SW480 (cell line): ENCODE measurements around the gene CACNA2D3.
"Not testable (repeated sequence)": the region's sequence is repeated elsewhere in the genome, so short reads cannot be mapped to it uniquely, and the experiment has no call there.

Experiments used
- DNase-seq: peaks from one replicate; pipeline ENCODE4 v3.0.0-alpha.2; 2016; ENCODE audit warnings: low spot score

The CACNA2D3 gene

GRCh38 chr3:54122324-54123002 is at the start of gene CACNA2D3:
CACNA2D3 (plus strand) TSS chr3:54122552.
- DNase-seq: peak; percentile 32

- no peak for DNase-seq
Measured at GRCh38 chr3:54073386-54073785, 49.0 kb upstream of the CACNA2D3 start.

GRCh38 chr3:54079314-54079713 is 43.0 kb upstream of the CACNA2D3 start:
- no peak for DNase-seq

- DNase-seq: no peak
Measured at GRCh38 chr3:54079730-54080325, 42.5 kb upstream of the CACNA2D3 start.

- no peak for DNase-seq
Measured at GRCh38 chr3:54083921-54084320, 38.4 kb upstream of the CACNA2D3 start.

GRCh38 chr3:54085936-54086335 is 36.4 kb upstream of the CACNA2D3 start:
- DNase-seq: no peak

GRCh38 chr3:54086652-54087405 is 35.5 kb upstream of the CACNA2D3 start:
- no peak for DNase-seq

- no peak for DNase-seq
Measured at GRCh38 chr3:54087581-54088410, 34.6 kb upstream of the CACNA2D3 start.

- DNase-seq: no peak
Measured at GRCh38 chr3:54093491-54094248, 28.7 kb upstream of the CACNA2D3 start.

- DNase-seq: no peak
Measured at GRCh38 chr3:54094926-54095325, 27.4 kb upstream of the CACNA2D3 start.

GRCh38 chr3:54099381-54099780 is 23.0 kb upstream of the CACNA2D3 start:
- DNase-seq: no peak

GRCh38 chr3:54104084-54104483 is 18.3 kb upstream of the CACNA2D3 start:
- no peak for DNase-seq

GRCh38 chr3:54116129-54116528 is 6.2 kb upstream of the CACNA2D3 start:
- DNase-seq: not testable (repeated sequence)

GRCh38 chr3:54120657-54121413 is 1.5 kb upstream of the CACNA2D3 start:
- DNase-seq: peak; percentile 39

GRCh38 chr3:54121414-54122323 is 683 bp upstream of the CACNA2D3 start:
- peak; percentile 24 for DNase-seq

GRCh38 chr3:54123003-54123775 is 837 bp downstream of the CACNA2D3 start:
- no peak for DNase-seq

GRCh38 chr3:54123776-54124196 is 1.4 kb downstream of the CACNA2D3 start:
- no peak for DNase-seq

- DNase-seq: no peak
Measured at GRCh38 chr3:54125300-54125699, 2.9 kb downstream of the CACNA2D3 start.

GRCh38 chr3:54126551-54126950 is 4.2 kb downstream of the CACNA2D3 start:
- DNase-seq: no peak
